Parathyroid adenoma (tissue), 2 donors: ENCODE results near the gene LSM5.
A peak's percentile ranks its signal among the peaks of the same experiment; 100 is the strongest.

ENCODE experiments used
- H2AFZ ChIP-seq: fragments of 300-600 bp; sonication (generic); one replicate; pipeline ENCODE4 v1.7.0; 2017; ENCODE audit warnings: antibody characterized with exemption, mild to moderate bottlenecking
- H3K27ac ChIP-seq: fragments of 300-600 bp; sonication (generic); one replicate; pipeline ENCODE4 v1.7.0; 2017
- H3K27me3 ChIP-seq: fragments of 300-600 bp; sonication (generic); one replicate; pipeline ENCODE4 v1.7.0; 2017; ENCODE audit warnings: low read length; ENCODE audit not compliant: control insufficient read depth, insufficient read depth
- H3K36me3 ChIP-seq: fragments of 300-600 bp; sonication (generic); one replicate; pipeline ENCODE4 v1.7.0; 2017; ENCODE audit warnings: low read length; ENCODE audit not compliant: control insufficient read depth, insufficient read depth
- H3K4me1 ChIP-seq: fragments of 300-600 bp; sonication (generic); one replicate; pipeline ENCODE4 v1.7.0; 2017; ENCODE audit warnings: control low read depth
- H3K4me2 ChIP-seq: fragments of 300-600 bp; sonication (generic); one replicate; pipeline ENCODE4 v1.7.0; 2017; ENCODE audit warnings: low read length
- H3K4me3 ChIP-seq: fragments of 300-600 bp; sonication (generic); one replicate; pipeline ENCODE4 v1.7.0; 2017; ENCODE audit warnings: low read depth, low read length
- H3K79me2 ChIP-seq: fragments of 300-600 bp; sonication (generic); one replicate; pipeline ENCODE4 v1.7.0; 2017; ENCODE audit warnings: control low read depth
- H3K9ac ChIP-seq: fragments of 300-600 bp; sonication (generic); one replicate; pipeline ENCODE4 v1.7.0; 2017; ENCODE audit warnings: mild to moderate bottlenecking
- H3K9me3 ChIP-seq: fragments of 300-600 bp; sonication (generic); one replicate; pipeline ENCODE4 v1.7.0; 2017; ENCODE audit warnings: low read length; ENCODE audit not compliant: control insufficient read depth
- CTCF ChIP-seq: fragments of 300-600 bp; sonication (generic); IDR thresholded peaks from one replicate; pipeline ENCODE4 v1.7.0; 2017; ENCODE audit warnings: antibody characterized with exemption, mild to moderate bottlenecking
- donor health status: primary hyperparathyroidism.

LSM5 gene

GRCh38 chr7:32525839-32526238 lies 35.7 kb upstream of the LSM5 start:
- Histone ChIP-seq H3K27ac (peak overlapping the region; percentile 1), H3K36me3 (no peaks in the 10 kb centered on the region), H3K4me1 (peaks cover 10% of the 10 kb centered on the region), H3K27me3 (no peaks in the 10 kb centered on the region), H3K9ac (no peak overlapping the region), H3K4me3 (no peak overlapping the region), H2AFZ (no peak overlapping the region), H3K4me2 (no peak overlapping the region), H3K9me3 (no peaks in the 10 kb centered on the region), H3K79me2 (peaks cover 27% of the 10 kb centered on the region)
- TF ChIP-seq CTCF, result no peak

- no peak overlapping the region for H3K9ac ChIP-seq
- H3K9me3 ChIP-seq, result no peaks in the 10 kb centered on the region
- no peaks in the 10 kb centered on the region for H3K27me3 ChIP-seq
- peaks cover 10% of the 10 kb centered on the region for H3K4me1 ChIP-seq
- no peaks in the 10 kb centered on the region for H3K36me3 ChIP-seq
- H3K4me2 ChIP-seq, result no peak overlapping the region
- no peak overlapping the region for H2AFZ ChIP-seq
- TF ChIP-seq CTCF, result no peak
- no peak overlapping the region for H3K4me3 ChIP-seq
- peaks cover 35% of the 10 kb centered on the region for H3K79me2 ChIP-seq
- no peak overlapping the region for H3K27ac ChIP-seq
Measured at GRCh38 chr7:32524631-32525030, 34.5 kb upstream of the LSM5 start.

- no peaks in the 10 kb centered on the region for H3K36me3 ChIP-seq
- H3K4me3 ChIP-seq, result no peak overlapping the region
- H3K4me1 ChIP-seq, result peaks cover 10% of the 10 kb centered on the region
- TF ChIP-seq CTCF, result no peak
- no peak overlapping the region for H3K27ac ChIP-seq
- H3K4me2 ChIP-seq, result no peak overlapping the region
- H2AFZ ChIP-seq, result no peak overlapping the region
- peaks cover 31% of the 10 kb centered on the region for H3K79me2 ChIP-seq
- H3K9ac ChIP-seq, result no peak overlapping the region
- H3K9me3 ChIP-seq, result no peaks in the 10 kb centered on the region
- H3K27me3 ChIP-seq, result no peaks in the 10 kb centered on the region
Measured at GRCh38 chr7:32522746-32523530, 32.8 kb upstream of the LSM5 start.

GRCh38 chr7:32519763-32520162 lies 29.6 kb upstream of the LSM5 start:
- no peak for TF ChIP-seq CTCF
- H2AFZ ChIP-seq, result no peak overlapping the region
- no peaks in the 10 kb centered on the region for H3K9me3 ChIP-seq
- no peak overlapping the region for H3K9ac ChIP-seq
- no peak overlapping the region for H3K4me3 ChIP-seq
- no peaks in the 10 kb centered on the region for H3K27me3 ChIP-seq
- H3K79me2 ChIP-seq, result peaks cover 32% of the 10 kb centered on the region
- no peak overlapping the region for H3K4me2 ChIP-seq
- H3K27ac ChIP-seq, result no peak overlapping the region
- no peaks in the 10 kb centered on the region for H3K36me3 ChIP-seq
- peaks cover 4% of the 10 kb centered on the region for H3K4me1 ChIP-seq

GRCh38 chr7:32518534-32519140 lies 28.5 kb upstream of the LSM5 start:
- Histone ChIP-seq H3K27me3 (no peaks in the 10 kb centered on the region), H3K79me2 (peaks cover 34% of the 10 kb centered on the region), H3K4me3 (no peak overlapping the region), H3K9ac (no peak overlapping the region), H3K27ac (no peak overlapping the region), H3K36me3 (no peaks in the 10 kb centered on the region), H3K4me2 (no peak overlapping the region), H2AFZ (no peak overlapping the region), H3K9me3 (no peaks in the 10 kb centered on the region), H3K4me1 (no peaks in the 10 kb centered on the region)
- TF ChIP-seq CTCF, result no peak
